Esophagus squamous epithelium (tissue), 5 donors: ENCODE results near the gene CREB5. TPM values are rescaled to one million over a fixed set of nuclear protein-coding genes. Genes with fewer than 3 reads are reported as not detected.
A peak's percentile ranks its signal among the peaks of the same experiment; 100 is the strongest.

ENCODE experiments used
- DNase-seq: peaks from one replicate; lab custom pipeline; 2025; lab: John Stamatoyannopoulos, UW
- H3K27ac ChIP-seq, 4 donors: fragments of 200-600 bp; sonication (generic); one replicate each; pipeline ENCODE4 v1.5.1; 2016 to 2019; ENCODE audit warnings: mild to moderate bottlenecking in 1 of 4
- H3K27me3 ChIP-seq, 4 donors: fragments of 200-600 bp; sonication (generic); 1 replicate in 3 of 4; 2 replicates in 1 of 4; pipeline versions ENCODE4 v1.5.1 to v1.6.0; 2017 to 2021; ENCODE audit warnings: antibody characterized with exemption in 1 of 4
- H3K36me3 ChIP-seq, 3 donors: fragments of 200-600 bp; sonication (generic); one replicate each; pipeline ENCODE4 v1.5.1; 2016 to 2019
- H3K4me1 ChIP-seq, 3 donors: fragments of 200-600 bp; sonication (generic); one replicate each; pipeline ENCODE4 v1.5.1; 2017 to 2019
- H3K4me3 ChIP-seq, 4 donors: fragments of 200-600 bp; sonication (generic); 1 replicate in 3 of 4; 2 replicates in 1 of 4; pipeline ENCODE4 v1.5.1; 2016 to 2019; ENCODE audit warnings: mild to moderate bottlenecking in 2 of 4, moderate library complexity in 1 of 4
- H3K9me3 ChIP-seq, 3 donors: fragments of 200-600 bp; sonication (generic); one replicate each; pipeline ENCODE4 v1.5.1; 2016 to 2019
- CTCF ChIP-seq, 6 experiments: fragments of 450-650 bp in 4 of 6; fragments of 200-600 bp in 2 of 6; sonication (generic) in 2 of 6; IDR thresholded peaks; one replicate each; pipeline ENCODE4 v1.5.1; 2016 to 2019; ENCODE audit warnings: antibody characterized with exemption in 6 of 6, mild to moderate bottlenecking in 4 of 6, moderate library complexity in 4 of 6
- POLR2A ChIP-seq, 4 donors: fragments of 450-650 bp; IDR thresholded peaks; one replicate each; pipeline ENCODE4 v1.6.1; 2017; ENCODE audit warnings: antibody characterized with exemption in 4 of 4, mild to moderate bottlenecking in 4 of 4, moderate library complexity in 3 of 4
- WGBS, 2 donors: methylation state at CpG; one replicate each; pipeline ENCODE4 v1.1.5; 2018; 5-methylcytosine and 5-hydroxymethylcytosine counted together
- intact Hi-C: fragments of 100-400 bp; cut with DNase I; formaldehyde crosslinking; loops from one replicate; pipeline ENCODE4 v1.15.0; 2022
- total RNA-seq, 4 donors: library from RNA; depleted of rRNA; stranded (reverse); fragments of >200 nt; gene quantifications; one replicate each; pipeline ENCODE4 v1.1.0, GENCODE V29; 2016
- donor health status: DM: yes; HTN: yes; CAD: no.

The CREB5 gene
- total RNA-seq, 4 donors from 2014 or later = 0.30 to 5.0 (median 2.2) TPM

DNA sequence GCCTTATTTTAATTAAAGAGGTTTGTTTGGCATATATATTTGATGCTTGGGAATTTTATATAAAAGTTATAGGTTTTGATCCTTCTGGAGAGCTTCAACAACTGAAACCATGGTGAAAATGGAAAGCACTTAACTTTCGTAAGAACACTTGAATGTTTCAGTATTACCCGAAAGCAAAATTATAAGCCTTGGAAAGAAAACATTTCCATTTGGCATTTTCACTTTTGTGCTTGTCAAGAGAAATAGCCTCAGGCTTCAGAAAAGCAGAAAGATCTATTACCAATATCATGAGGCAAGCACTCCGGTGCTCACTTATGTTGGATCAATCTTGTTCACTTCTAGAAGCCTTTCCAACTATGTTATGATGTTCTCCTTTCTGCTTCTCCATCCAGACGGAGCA is 289.9 kb downstream of the CREB5 start:
- Histone ChIP-seq H3K27ac (peak overlapping the region in 2 of 4 donors; percentile 2 to 11), H3K9me3 (no peaks in the 10 kb centered on the region), H3K4me1 (peaks cover 0 to 10% (median 6%) of the 10 kb centered on the region in 3 donors), H3K27me3 (no peaks in the 10 kb centered on the region), H3K36me3 (no peaks in the 10 kb centered on the region), H3K4me3 (no peak overlapping the region)
- 72 to 80% methylated on average over 4 of the region's 4 CpGs for WGBS, 2 donors
- intact Hi-C loops = no loop called here
- DNase-seq = no peak
- no peak for TF ChIP-seq POLR2A (IDR thresholded peaks at IDR 0.05)

DNA sequence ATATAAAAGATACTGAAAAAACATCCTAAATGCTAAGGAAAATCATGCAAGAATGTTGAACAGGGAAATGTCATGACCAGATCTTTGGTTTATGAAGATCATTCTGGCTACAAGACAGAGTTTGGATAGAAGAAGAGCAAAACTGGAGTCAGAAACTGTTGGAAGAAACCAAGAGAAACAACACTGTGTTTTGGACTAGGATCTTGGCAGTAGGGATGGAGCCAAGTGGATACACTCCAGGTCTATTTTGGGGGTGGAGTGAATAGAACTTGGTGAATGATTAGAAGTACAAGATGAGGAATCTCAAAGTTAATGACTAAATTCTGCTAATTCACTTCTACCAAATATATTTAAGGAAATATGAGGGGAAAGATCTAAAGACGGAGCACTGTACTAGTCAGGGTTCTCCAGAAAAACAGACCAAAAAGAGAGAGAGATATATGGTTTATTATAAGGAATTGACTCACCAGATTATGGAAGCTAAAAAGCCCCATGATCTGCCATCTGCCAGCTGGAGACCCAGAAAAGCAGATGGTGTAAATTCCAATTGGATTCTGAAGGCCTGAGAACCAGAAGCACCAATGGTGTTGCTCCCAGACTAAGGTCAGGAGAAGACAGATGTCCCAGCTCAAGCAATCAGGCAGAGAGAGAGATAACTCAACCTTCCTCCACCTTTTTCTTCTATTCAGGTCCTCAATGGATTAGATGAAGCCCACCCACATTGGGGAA is 290.9 kb downstream of the CREB5 start:
- Histone ChIP-seq H3K27me3 (peaks cover 0 to 4% (median 0%) of the 10 kb centered on the region in 4 donors), H3K9me3 (no peaks in the 10 kb centered on the region), H3K4me3 (no peak overlapping the region), H3K4me1 (peaks cover 0 to 10% (median 6%) of the 10 kb centered on the region in 3 donors), H3K36me3 (no peaks in the 10 kb centered on the region), H3K27ac (peak overlapping the region in 1 of 4 donors; percentile 2)
- DNase-seq = no peak
- no peak for TF ChIP-seq CTCF (IDR thresholded peaks at IDR 0.05)
- no peak for TF ChIP-seq POLR2A (IDR thresholded peaks at IDR 0.05)
- intact Hi-C loops = no loop called here
- 71 to 77% methylated on average over 1 of the region's 1 CpG for WGBS, 2 donors

- 90 to 93% methylated on average over 2 to 3 of the region's 3 CpGs for WGBS, 2 donors
- no peak for DNase-seq
- H3K9me3 ChIP-seq = no peaks in the 10 kb centered on the region
- TF ChIP-seq POLR2A (IDR thresholded peaks at IDR 0.05) = no peak
- TF ChIP-seq CTCF (IDR thresholded peaks at IDR 0.05) = no peak
- no peak overlapping the region for H3K4me3 ChIP-seq
- H3K36me3 ChIP-seq = no peaks in the 10 kb centered on the region
- H3K27me3 ChIP-seq = peaks cover 0 to 4% (median 0%) of the 10 kb centered on the region in 4 donors
- intact Hi-C loops = no loop called here
- peaks cover 0 to 10% (median 6%) of the 10 kb centered on the region in 3 donors for H3K4me1 ChIP-seq
- no peak overlapping the region for H3K27ac ChIP-seq
Observed at GRCh38 chr7:28704706-28705105, 292.4 kb downstream of the CREB5 start.

DNA sequence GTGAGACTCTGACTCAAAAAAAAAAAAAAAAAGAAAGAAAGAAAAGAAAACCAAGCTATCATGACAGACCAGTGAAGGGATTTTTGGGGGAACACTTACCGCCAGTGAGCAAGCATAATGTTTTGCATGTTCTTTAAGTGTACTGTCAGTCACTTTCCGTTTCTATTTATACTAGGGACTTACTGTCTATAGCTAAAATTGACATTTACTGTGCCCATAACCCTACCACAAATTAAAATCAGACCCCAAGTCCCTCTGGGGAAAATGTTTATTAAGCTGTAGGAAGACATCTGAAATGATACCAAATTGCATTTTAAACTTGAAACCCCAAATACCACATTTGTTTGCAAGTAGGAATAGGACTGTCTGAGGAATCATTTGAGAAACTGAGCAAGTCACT is 293.0 kb downstream of the CREB5 start:
- H3K36me3 ChIP-seq = no peaks in the 10 kb centered on the region
- H3K9me3 ChIP-seq = no peaks in the 10 kb centered on the region
- peaks cover 0 to 4% (median 0%) of the 10 kb centered on the region in 4 donors for H3K27me3 ChIP-seq
- TF ChIP-seq CTCF (IDR thresholded peaks at IDR 0.05) = no peak
- no peak for TF ChIP-seq POLR2A (IDR thresholded peaks at IDR 0.05)
- WGBS, 2 donors = 71 to 76% methylated on average over 2 of the region's 2 CpGs
- H3K4me1 ChIP-seq = peaks cover 0 to 10% (median 6%) of the 10 kb centered on the region in 3 donors
- intact Hi-C loops = no loop called here
- DNase-seq = no peak
- no peak overlapping the region for H3K4me3 ChIP-seq
- no peak overlapping the region for H3K27ac ChIP-seq

GRCh38 chr7:28706584-28706983 is 294.3 kb downstream of the CREB5 start:
- Histone ChIP-seq H3K27me3 (peaks cover 0 to 4% (median 0%) of the 10 kb centered on the region in 4 donors), H3K9me3 (no peaks in the 10 kb centered on the region), H3K4me3 (no peak overlapping the region), H3K36me3 (no peaks in the 10 kb centered on the region), H3K27ac (no peak overlapping the region), H3K4me1 (peaks cover 0 to 5% (median 0%) of the 10 kb centered on the region in 3 donors)
- DNase-seq = no peak
- 73 to 79% methylated on average over 1 of the region's 1 CpG for WGBS, 2 donors
- intact Hi-C loops = no loop called here
- TF ChIP-seq POLR2A (IDR thresholded peaks at IDR 0.05) (no peak), CTCF (IDR thresholded peaks at IDR 0.05) (no peak)
